Naive thymus-derived CD8-positive, alpha-beta T cell (primary cell): ENCODE measurements around the gene NKIRAS1. TPM values are rescaled to one million over a fixed set of nuclear protein-coding genes. Genes with fewer than 3 reads are reported as not detected.

Experiments used
- ATAC-seq, 2 donors: fragments of 150-1000 bp; cut with Tn5 transposase in 1 of 2; sonication (Bioruptor Pico), chemical (Tn5 transposase) in 1 of 2; 1 replicate in 1 of 2; 2 replicates in 1 of 2; pipeline ENCODE4 v1.10.0; 2021; ENCODE audit warnings: mild to moderate bottlenecking in 2 of 2, moderate library complexity in 2 of 2
- POLR2A ChIA-PET: fragments of 350-600 bp; sonication (Branson Sonifier 250); formaldehyde crosslinking; loops from one replicate; lab custom pipeline; 2021; ENCODE audit warnings: antibody characterized with exemption; lab: Charles Lee
- DNase-seq, 10 donors: peaks; one replicate each; pipeline versions ENCODE4 v3.0.0 to v3.0.0-alpha.2; 2020 to 2022
- H3K27ac Mint-ChIP-seq, 10 donors: one replicate each; pipeline ENCODE4 v1.8.0; 2020 to 2022; ENCODE audit warnings: mild to moderate bottlenecking in 10 of 10, mixed read lengths in 10 of 10, moderate library complexity in 4 of 10, inconsistent platforms in 1 of 10
- H3K27me3 Mint-ChIP-seq, 5 donors: one replicate each; pipeline ENCODE4 v1.8.0; 2021 to 2022; ENCODE audit warnings: mixed read lengths in 5 of 5
- H3K36me3 Mint-ChIP-seq, 3 donors: one replicate each; pipeline ENCODE4 v1.8.0; 2020 to 2022; ENCODE audit warnings: mixed read lengths in 3 of 3, mild to moderate bottlenecking in 2 of 3, inconsistent platforms in 1 of 3
- H3K4me1 Mint-ChIP-seq, 4 donors: one replicate each; pipeline ENCODE4 v1.8.0; 2021 to 2022; ENCODE audit warnings: mixed read lengths in 4 of 4
- H3K4me3 Mint-ChIP-seq, 10 donors: one replicate each; pipeline ENCODE4 v1.8.0; 2020 to 2022; ENCODE audit warnings: mild to moderate bottlenecking in 10 of 10, mixed read lengths in 10 of 10, moderate library complexity in 6 of 10, inconsistent platforms in 1 of 10
- H3K9me3 Mint-ChIP-seq, 9 donors: one replicate each; pipeline ENCODE4 v1.8.0; 2020 to 2022; ENCODE audit warnings: mixed read lengths in 9 of 9, mild to moderate bottlenecking in 3 of 9, inconsistent platforms in 1 of 9, moderate library complexity in 1 of 9
- polyA plus RNA-seq, 3 donors: library from polyadenylated mRNA; unstranded; fragments of 300-500 nt; fragmentation: Illumina TruSeq; gene quantifications; one replicate each; pipeline ENCODE4 v1.2.3, GENCODE V29; 2021
- total RNA-seq, 8 experiments: library from RNA in 2 of 8; stranded (reverse) in 2 of 8; gene quantifications; one replicate each; pipeline ENCODE4 v1.2.3 and lab custom pipeline; 2021 to 2026

Gene NKIRAS1
- total RNA-seq (1 to 10 TPM; 6.2 to 6.4 TPM), polyA plus RNA-seq (1 to 10 TPM; 2.8 to 4.6 (median 4.1) TPM), total RNA-seq (lab: John Stamatoyannopoulos, UW) (3.4 to 10.8 (median 8.8) reads per million in 6 experiments)

DNA sequence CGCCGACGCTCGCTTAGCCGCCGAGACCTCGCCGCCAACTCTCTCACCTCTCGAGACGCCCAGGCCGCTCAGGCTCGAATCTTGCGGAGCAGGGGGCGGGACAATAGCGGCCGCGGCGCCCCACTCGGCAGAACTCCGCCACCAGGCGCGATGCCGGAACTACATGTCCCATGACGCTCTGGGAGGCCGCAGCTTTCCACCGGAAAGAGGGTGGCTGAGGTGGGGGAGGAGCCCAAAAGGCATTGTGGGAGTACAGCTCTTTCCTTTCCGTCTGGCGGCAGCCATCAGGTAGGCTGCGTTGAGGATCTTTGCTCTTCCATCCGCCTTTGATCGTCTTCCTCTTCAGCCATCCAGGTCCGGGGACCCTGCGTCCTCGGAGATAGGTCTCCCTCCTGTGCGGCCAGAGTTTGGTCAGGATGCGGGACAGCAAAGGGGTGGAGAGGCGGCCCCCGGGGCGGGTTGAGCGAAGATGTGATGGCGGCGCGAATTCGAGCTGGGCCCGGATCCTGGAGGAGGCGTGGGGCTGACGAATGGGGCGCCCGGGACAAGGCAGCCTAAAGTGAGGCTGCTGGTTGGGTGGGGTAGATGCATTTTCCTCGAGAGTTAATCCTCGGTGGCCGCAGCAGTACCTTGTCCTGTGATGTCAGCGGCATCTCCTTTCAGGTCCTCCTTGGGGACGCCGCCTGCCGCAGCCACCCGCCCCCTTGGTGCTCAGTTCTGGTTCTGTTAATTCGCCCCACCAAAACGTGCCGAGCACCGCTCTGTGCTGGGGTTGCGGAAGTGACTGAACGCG lies at the start of gene NKIRAS1, which contains the start of gene RPL15:
NKIRAS1 (minus strand) TSS at position 105 of the 793 bp plus-strand sequence. CDS start 6,086 bp downstream, outside the sequence.
RPL15 (plus strand) TSS at position 247 of the 793 bp plus-strand sequence. CDS start 728 bp downstream, outside the sequence.
- H3K4me1 Mint-ChIP-seq = peaks cover 30 to 61% (median 50%) of the 10 kb centered on the region in 4 donors
- ATAC-seq = peak; percentile 89 to 91
- POLR2A ChIA-PET = interaction anchor here (0.7 to 4.2 kb wide), 23 partner anchors 8 to 1866 kb away, joined by 3 to 105 read pairs (median 4); partner anchors contain the start of genes NGLY1 and NR1D2
- H3K36me3 Mint-ChIP-seq = peaks cover 9 to 51% (median 11%) of the 10 kb centered on the region in 3 donors
- peak within 1 kb of the TSS; percentile 95 to 99 (median 98) for H3K4me3 Mint-ChIP-seq
- H3K27ac Mint-ChIP-seq = peak within 1 kb of the TSS; percentile 96 to 99 (median 98)
- peak; percentile 92 to 99 (median 97) for DNase-seq
- no peaks in the 10 kb centered on the region for H3K27me3 Mint-ChIP-seq
- no peaks in the 10 kb centered on the region for H3K9me3 Mint-ChIP-seq

DNA sequence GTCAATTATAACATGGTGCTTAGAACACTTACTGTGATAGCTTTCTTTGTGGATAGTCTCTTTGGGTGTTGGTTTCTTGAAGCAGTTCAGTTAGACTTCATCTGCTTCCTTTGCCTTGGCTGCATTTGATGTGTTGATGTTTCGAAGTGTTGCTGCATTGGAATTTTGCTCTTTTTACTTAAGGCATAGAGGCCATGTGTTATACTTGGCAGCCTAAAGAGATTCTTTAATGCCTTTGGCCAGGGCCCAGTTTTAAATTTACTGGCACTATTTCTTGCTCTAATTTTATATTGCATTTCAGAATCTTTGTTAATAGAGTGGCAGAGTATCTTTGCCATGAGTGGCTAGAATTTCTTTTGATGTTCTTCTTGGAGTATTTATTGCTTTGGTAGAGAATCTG lies 49.5 kb upstream of the NKIRAS1 start:
- peaks cover 9 to 37% (median 24%) of the 10 kb centered on the region in 4 donors for H3K4me1 Mint-ChIP-seq
- no peaks in the 10 kb centered on the region for H3K9me3 Mint-ChIP-seq
- H3K27me3 Mint-ChIP-seq = no peaks in the 10 kb centered on the region
- DNase-seq (no peak), ATAC-seq (no peak)
- peak overlapping the region in 1 of 10 donors; percentile 51 for H3K27ac Mint-ChIP-seq
- peaks cover 26 to 96% (median 49%) of the 10 kb centered on the region in 3 donors for H3K36me3 Mint-ChIP-seq
- no peak overlapping the region for H3K4me3 Mint-ChIP-seq
- POLR2A ChIA-PET = no interaction called here

DNA sequence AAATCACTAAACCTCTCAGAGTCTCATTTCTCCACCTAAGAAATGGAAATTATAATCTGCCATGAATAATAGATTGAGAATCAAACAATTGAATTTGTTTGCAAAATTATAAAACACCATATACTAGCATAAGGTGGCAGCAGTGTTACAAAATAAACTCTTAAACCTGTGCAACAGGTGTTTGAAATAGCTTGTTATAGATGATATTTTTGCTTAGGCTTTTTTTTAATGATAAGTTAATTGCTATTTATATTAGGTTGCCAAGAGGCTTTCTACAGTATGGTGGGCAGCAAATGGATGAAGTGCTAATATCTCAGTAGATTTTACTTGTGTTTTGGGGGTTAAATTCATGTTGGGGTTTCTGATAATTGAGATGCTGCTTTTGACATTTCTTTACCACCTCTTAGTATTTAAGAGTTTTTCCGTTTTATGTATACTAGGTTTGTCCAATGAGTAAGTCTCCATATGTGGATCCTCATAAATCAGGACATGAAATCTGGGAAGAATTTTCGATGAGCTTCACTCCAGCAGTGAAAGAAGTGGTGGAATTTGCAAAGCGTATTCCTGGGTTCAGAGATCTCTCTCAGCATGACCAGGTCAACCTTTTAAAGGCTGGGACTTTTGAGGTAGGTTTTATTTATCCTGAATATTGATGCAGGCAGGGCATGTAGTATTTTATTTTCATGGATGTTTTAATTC lies 47.9 kb upstream of the NKIRAS1 start:
- peak overlapping the region in 2 of 10 donors; percentile 5 to 34 for H3K27ac Mint-ChIP-seq
- H3K27me3 Mint-ChIP-seq = no peaks in the 10 kb centered on the region
- H3K9me3 Mint-ChIP-seq = no peaks in the 10 kb centered on the region
- DNase-seq (no peak), ATAC-seq (no peak)
- peaks cover 12 to 37% (median 23%) of the 10 kb centered on the region in 4 donors for H3K4me1 Mint-ChIP-seq
- H3K36me3 Mint-ChIP-seq = peaks cover 21 to 97% (median 50%) of the 10 kb centered on the region in 3 donors
- H3K4me3 Mint-ChIP-seq = peak overlapping the region in 1 of 10 donors; percentile 22
- POLR2A ChIA-PET = no interaction called here

DNA sequence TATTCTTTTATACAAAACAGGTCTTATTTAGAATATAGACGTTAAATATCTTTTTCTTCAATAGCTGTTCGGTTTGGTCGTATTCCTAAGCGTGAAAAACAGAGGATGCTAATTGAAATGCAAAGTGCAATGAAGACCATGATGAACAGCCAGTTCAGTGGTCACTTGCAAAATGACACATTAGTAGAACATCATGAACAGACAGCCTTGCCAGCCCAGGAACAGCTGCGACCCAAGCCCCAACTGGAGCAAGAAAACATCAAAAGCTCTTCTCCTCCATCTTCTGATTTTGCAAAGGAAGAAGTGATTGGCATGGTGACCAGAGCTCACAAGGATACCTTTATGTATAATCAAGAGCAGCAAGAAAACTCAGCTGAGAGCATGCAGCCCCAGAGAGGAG lies 45.1 kb upstream of the NKIRAS1 start:
- Mint-ChIP-seq H3K27me3 (no peaks in the 10 kb centered on the region), H3K27ac (peak overlapping the region in 2 of 10 donors; percentile 19 to 33), H3K9me3 (no peaks in the 10 kb centered on the region), H3K4me1 (peaks cover 18 to 47% (median 20%) of the 10 kb centered on the region in 4 donors), H3K4me3 (no peak overlapping the region), H3K36me3 (peaks cover 22 to 90% (median 44%) of the 10 kb centered on the region in 3 donors)
- ATAC-seq = no peak
- POLR2A ChIA-PET = no interaction called here
- no peak for DNase-seq

DNA sequence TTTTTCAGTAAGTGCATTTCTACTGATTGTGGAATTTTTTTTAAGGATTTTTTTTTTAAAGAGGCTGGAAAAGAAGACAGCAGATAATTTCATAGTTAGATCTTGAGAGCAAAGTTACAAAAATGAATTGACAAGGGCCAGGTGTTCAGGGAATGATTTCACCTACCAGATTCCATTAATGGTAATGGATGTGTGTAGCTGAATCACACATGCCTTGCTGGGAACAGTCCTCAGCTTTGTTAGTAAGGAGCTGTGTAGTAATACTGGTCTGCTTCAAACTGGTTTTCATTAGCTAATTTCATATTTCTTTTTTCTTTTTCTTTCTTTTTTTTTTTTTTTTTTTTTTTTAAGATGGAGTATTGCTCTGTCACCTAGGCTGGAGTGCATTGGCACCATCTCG lies 44.3 kb upstream of the NKIRAS1 start:
- Mint-ChIP-seq H3K4me3 (no peak overlapping the region), H3K27me3 (no peaks in the 10 kb centered on the region), H3K9me3 (no peaks in the 10 kb centered on the region), H3K36me3 (peaks cover 22 to 90% (median 39%) of the 10 kb centered on the region in 3 donors), H3K27ac (peak overlapping the region in 1 of 10 donors; percentile 38), H3K4me1 (peaks cover 16 to 51% (median 22%) of the 10 kb centered on the region in 4 donors)
- ATAC-seq = no peak
- no peak for DNase-seq
- POLR2A ChIA-PET = interaction anchor here (0.7 kb wide), 1 partner anchor 14 kb away, joined by 3 read pairs; no protein-coding TSS in a partner anchor

DNA sequence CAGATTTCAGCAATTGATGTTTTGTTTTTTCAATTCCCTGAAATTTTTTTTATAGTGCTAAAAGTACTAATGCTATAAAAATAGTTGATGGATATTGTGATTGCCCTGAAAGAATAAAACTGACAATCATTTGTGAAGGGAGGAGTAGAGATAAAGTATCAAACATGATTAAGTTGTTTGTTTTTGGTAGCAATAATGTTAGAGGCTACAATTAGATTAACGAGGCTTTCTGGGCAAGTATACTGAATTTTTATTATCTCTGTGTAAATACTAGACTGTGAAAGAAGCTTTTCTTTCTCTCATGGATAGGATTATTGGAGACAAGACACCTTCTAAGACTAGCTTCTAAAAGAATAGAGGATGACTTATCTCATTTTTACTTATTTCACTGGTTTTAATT lies 43.9 kb upstream of the NKIRAS1 start:
- Mint-ChIP-seq H3K27me3 (no peaks in the 10 kb centered on the region), H3K4me3 (no peak overlapping the region), H3K9me3 (no peaks in the 10 kb centered on the region), H3K27ac (peak overlapping the region in 2 of 10 donors; percentile 13 to 38), H3K36me3 (peaks cover 18 to 90% (median 34%) of the 10 kb centered on the region in 3 donors), H3K4me1 (peaks cover 16 to 50% (median 22%) of the 10 kb centered on the region in 4 donors)
- no peak for DNase-seq
- no peak for ATAC-seq
- POLR2A ChIA-PET = interaction anchor here (0.7 kb wide), 1 partner anchor 15 kb away, joined by 3 read pairs; no protein-coding TSS in a partner anchor

DNA sequence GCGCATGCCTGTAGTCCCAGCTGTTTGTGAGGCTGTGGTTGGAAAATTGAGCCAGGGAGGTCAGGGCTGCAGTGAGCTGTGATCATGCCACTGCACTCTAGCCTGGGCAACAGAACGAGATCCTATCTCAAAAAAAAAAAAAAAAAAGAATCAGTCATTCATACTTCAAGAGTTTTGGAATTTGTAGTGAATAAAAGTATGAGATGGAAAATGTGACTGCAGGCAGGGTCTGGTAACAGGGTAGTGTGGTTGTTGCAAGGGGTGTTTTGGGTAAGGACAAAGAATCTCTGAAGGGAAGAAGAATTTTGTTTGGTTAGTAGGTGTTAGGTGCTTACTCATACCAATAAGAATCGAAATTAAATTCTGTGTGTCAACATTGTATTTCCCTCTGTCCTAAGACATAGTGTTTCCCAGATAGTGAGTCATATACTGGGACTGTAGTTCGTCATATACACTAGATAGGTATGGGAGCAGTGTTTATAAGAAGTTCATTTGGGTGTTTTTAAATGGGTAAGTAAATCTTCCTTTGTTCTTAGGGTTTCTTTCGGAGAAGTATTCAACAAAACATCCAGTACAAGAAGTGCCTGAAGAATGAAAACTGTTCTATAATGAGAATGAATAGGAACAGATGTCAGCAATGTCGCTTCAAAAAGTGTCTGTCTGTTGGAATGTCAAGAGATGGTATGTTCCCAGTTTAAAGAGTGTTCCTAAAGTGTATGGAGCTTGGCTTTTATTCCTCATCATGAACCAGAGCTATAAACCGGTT lies 42.5 kb upstream of the NKIRAS1 start:
- DNase-seq = no peak
- peak overlapping the region in 8 of 10 donors; percentile 0 to 74 (median 48) for H3K27ac Mint-ChIP-seq

DNA sequence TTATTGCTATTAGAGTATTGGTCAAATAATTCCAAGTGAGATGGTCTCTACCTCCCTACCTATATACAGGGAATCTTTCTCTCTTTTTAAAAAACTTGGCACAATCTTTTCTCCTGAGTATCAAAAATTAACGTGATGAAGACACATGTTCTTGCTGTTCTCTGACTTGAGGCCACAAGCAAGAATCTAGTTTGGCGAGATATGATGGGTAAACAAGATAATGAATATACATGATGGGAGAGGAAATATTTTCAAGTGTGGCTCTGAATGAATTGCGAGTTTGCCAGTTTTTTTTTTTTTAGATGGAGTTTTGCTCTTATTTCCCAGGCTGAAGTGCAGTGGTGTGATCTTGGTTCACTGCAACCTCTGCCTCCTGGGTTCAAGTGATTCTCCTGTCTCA lies 39.9 kb upstream of the NKIRAS1 start:
- POLR2A ChIA-PET = no interaction called here
- Mint-ChIP-seq H3K9me3 (no peaks in the 10 kb centered on the region), H3K27me3 (no peaks in the 10 kb centered on the region), H3K4me1 (peaks cover 25 to 64% (median 47%) of the 10 kb centered on the region in 4 donors), H3K4me3 (no peak overlapping the region), H3K27ac (no peak overlapping the region), H3K36me3 (peaks cover 6 to 69% (median 12%) of the 10 kb centered on the region in 3 donors)
- ATAC-seq (no peak), DNase-seq (no peak)

More for the DNA sequence above, 42.5 kb upstream of the NKIRAS1 start:
- no peak for ATAC-seq
- Mint-ChIP-seq H3K4me3 (peak overlapping the region in 1 of 10 donors; percentile 48), H3K9me3 (no peaks in the 10 kb centered on the region), H3K36me3 (peaks cover 14 to 92% (median 31%) of the 10 kb centered on the region in 3 donors), H3K4me1 (peaks cover 20 to 56% (median 31%) of the 10 kb centered on the region in 4 donors), H3K27me3 (no peaks in the 10 kb centered on the region)
- POLR2A ChIA-PET = no interaction called here

DNA sequence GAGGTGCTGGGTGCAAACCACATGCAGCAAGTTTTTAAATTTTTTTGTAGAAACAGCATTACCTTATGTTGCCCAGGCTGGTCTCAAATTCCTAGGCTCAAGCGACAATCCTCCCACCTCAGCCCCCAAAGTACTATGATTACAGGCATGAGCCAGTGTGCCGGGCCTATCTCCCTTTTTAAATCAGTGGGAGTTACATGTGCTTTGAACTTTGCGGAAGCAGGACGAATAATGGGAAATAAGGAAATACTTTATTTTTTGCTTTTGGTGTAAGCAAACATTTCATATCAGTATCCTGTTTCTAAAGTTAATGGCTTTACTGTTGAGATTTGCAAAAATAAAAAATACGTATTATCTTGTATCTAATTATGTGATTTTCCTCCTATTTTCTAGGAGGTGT lies 37.4 kb upstream of the NKIRAS1 start:
- H3K36me3 Mint-ChIP-seq = peaks cover 0 to 44% (median 3%) of the 10 kb centered on the region in 3 donors
- ATAC-seq (no peak), DNase-seq (no peak)
- H3K4me3 Mint-ChIP-seq = no peak overlapping the region
- POLR2A ChIA-PET = interaction anchor here (1.1 kb wide), 1 partner anchor 37 kb away, joined by 5 read pairs; the partner anchor contains the start of genes NKIRAS1 and RPL15
- no peaks in the 10 kb centered on the region for H3K9me3 Mint-ChIP-seq
- no peaks in the 10 kb centered on the region for H3K27me3 Mint-ChIP-seq
- H3K4me1 Mint-ChIP-seq = peaks cover 32 to 78% (median 65%) of the 10 kb centered on the region in 4 donors
- no peak overlapping the region for H3K27ac Mint-ChIP-seq

DNA sequence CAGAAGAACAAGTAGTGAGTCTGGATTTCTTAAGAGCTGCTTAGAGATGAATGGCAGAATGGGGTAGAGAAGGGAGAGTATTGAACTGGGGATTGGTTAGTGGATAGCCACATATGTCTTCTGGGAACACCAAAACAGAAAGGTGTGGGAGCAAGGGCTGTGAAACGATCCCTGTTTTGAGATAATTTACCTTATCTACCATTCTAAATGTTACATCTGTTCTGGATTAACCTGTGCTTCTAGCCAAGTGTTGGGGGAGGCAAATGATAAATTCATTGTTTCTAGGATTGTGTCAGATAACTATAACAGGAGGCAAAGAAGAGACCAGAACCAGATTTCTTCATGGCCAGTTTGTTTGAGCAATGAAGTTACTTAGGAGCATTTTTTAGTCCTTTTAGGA lies 36.7 kb upstream of the NKIRAS1 start:
- POLR2A ChIA-PET = interaction anchor here (1.1 kb wide), 1 partner anchor 36 kb away, joined by 5 read pairs; the partner anchor contains the start of genes NKIRAS1 and RPL15
- Mint-ChIP-seq H3K4me3 (peak overlapping the region in 4 of 10 donors; percentile 1 to 36 (median 11)), H3K4me1 (peaks cover 32 to 79% (median 67%) of the 10 kb centered on the region in 4 donors), H3K27ac (peak overlapping the region in 2 of 10 donors; percentile 5 to 46), H3K27me3 (no peaks in the 10 kb centered on the region), H3K36me3 (peaks cover 0 to 39% (median 3%) of the 10 kb centered on the region in 3 donors), H3K9me3 (no peaks in the 10 kb centered on the region)
- ATAC-seq (no peak), DNase-seq (no peak)

DNA sequence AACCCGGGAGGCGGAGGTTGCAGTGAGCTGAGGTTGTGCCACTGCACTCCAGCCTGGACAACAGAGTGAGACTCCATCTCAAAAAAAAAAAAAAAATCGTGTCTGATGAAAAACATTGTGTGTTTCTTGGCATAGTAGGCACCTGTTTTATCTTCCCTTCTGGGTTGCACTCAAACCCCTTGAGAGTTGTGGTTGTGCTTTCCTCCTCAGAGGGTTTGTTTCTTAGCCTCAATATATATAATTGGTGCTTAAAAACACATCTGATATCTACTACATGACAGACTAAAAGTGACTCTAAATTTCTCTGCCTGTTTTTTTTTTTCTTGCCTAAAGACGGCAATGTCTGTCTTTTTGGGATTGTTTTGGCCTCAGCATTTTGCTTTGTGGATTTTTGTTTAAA lies 35.9 kb upstream of the NKIRAS1 start:
- no peaks in the 10 kb centered on the region for H3K9me3 Mint-ChIP-seq
- peaks cover 0 to 34% (median 7%) of the 10 kb centered on the region in 3 donors for H3K36me3 Mint-ChIP-seq
- peak overlapping the region in 4 of 10 donors; percentile 11 to 48 (median 18) for H3K4me3 Mint-ChIP-seq
- DNase-seq (no peak), ATAC-seq (peak in 1 of 2 donors; percentile 22)
- H3K4me1 Mint-ChIP-seq = peaks cover 33 to 83% (median 73%) of the 10 kb centered on the region in 4 donors
- no peaks in the 10 kb centered on the region for H3K27me3 Mint-ChIP-seq
- H3K27ac Mint-ChIP-seq = no peak overlapping the region
- POLR2A ChIA-PET = no interaction called here
